HK-2 (cell line): ENCODE measurements around the gene TTC17.

Experiments used
- DNase-seq: peaks from one replicate; pipeline ENCODE4 v3.0.0-alpha.2; 2018; ENCODE audit not compliant: unreplicated experiment

TTC17 gene

DNA sequence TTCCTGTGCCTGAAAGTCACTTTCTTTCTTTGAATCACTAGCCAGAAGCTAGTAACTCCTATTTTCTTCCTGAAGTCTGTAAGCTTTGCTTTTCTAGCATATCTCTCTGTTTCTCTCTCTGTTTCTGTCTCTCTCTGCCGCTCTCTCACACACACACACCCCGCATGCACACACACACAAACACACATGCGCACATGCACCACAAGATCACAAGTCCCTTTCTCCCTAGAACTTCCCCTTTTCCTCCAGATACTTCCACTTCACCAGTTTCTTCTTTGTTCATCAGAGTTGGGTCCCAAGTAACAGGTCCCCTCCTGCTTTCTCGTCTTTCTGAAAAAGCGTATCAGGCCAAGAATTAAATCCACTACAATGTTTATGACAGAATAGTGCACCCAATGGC is 173.3 kb downstream of the TTC17 start:
- DNase-seq = no peak

DNA sequence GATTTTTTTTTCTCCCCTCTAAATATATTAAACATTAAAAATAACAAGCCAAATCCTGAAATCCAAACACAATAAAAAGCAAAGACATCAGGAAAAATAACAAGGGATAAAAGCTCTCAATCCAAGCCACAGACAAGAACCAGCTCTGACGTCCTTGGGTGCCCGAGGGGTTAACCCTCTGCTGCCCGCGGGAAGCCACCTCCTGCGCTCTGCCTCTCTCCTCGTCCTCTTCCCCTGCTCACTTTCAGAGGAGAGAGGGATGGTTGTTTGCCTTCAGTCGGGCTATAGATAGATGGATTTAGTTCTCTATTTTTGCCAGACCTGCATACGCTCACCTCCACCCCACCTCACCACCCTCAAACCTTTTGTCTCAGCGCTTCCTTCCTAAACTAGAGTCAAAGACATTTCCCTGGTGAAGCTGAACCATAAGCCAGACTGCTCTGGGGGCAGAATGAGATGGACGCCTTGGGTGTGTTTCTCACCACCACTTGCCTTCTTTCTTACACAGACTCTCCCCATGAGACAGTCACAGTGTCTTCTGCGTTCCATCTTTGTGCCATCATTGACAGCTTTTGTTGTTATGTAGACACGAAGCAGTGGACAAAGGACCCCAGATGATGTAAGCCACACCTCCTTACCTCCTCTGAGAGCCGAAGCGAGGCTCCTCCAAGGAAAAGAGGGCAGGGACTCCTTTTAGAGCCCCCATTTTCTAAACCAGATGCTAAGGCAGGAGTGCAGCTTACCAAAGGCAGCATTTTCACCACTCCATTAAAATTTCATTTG is 179.3 kb downstream of the TTC17 start:
- no peak for DNase-seq

DNA sequence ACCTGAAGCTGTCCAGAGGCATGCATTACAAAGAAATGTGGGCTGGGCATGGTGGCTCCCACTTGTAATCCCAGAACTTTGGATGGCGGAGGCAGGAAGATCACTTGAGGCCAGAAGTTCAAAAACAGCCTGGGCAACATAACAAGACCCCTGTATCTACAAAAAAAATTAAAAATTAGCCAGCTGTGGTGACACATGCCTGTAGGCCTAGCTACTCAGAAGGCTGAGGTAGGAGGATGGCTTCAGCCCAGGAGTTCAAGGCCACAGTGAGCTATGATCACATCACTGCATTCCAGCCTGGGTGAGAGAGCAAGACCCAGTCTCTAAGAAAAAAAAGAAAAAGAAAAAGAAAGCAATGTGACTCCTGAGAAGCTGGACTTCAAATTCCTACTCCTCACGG is 183.3 kb downstream of the TTC17 start:
- no peak for DNase-seq

DNA sequence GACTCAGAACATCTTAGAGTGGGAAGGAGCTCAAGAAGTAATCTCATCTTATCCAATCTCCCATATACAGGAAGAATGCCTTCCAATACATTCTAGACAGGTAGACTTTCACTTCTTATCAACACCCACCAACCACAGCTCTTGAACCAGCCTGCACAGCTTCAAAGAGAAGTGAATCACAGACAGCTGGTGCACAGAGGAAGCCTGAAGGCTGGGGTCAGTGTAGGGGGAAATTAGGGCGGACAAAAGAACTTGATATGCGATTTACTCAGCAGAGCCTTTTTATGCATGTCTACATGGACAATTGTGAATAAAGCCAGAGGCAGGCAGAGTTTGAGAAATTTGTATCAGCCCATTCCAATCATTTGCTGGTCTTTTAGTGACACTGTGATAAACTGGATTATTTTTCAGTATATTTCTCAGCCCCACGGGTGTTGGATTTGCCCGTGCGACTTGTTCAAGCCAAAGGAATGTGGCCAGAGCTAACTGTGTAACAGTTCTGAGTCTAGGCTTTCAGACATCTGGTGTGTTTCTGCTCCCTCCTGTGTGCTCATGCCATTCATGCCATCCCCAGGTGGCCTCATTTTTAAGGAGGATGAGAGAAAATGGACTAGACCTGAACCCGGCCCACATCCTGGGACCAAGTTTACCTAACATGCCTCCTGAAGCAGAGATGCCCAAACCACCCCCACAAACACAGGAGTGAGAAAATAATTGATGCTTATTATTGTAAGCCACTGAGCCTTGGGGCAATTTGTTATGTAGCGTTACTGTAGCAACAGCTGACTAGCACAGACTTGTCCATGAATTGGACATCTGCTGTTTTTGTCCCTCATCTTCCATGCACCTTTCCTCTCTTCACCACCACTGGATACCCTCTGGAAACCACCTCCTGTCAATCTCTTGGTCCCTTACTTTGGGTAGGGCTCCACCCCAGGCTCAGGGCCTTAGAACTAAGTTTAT is 184.3 kb downstream of the TTC17 start:
- no peak for DNase-seq
